Tibial nerve (tissue), 4 donors: ENCODE results near the gene ANGPTL2. TPM values are rescaled to one million over a fixed set of nuclear protein-coding genes. Genes with fewer than 3 reads are reported as not detected.
"Not testable (repeated sequence)": the region's sequence is repeated elsewhere in the genome, so short reads cannot be mapped to it uniquely, and the experiment has no call there.

ENCODE experiments used
- DNase-seq, 2 donors: peaks; one replicate each; pipeline ENCODE4 v3.0.0-alpha.2; 2019; ENCODE audit warnings: low spot score in 2 of 2
- H3K27ac ChIP-seq, 4 donors: fragments of 200-600 bp; sonication (generic) in 3 of 4; one replicate each; pipeline ENCODE4 v1.5.1; 2017 to 2019; ENCODE audit warnings: mild to moderate bottlenecking in 1 of 4
- H3K27me3 ChIP-seq, 2 donors: fragments of 200-600 bp; sonication (generic) in 1 of 2; one replicate each; pipeline versions ENCODE4 v1.5.1 to v1.6.0; 2017 to 2019
- H3K36me3 ChIP-seq, 3 donors: fragments of 200-600 bp; sonication (generic); one replicate each; pipeline ENCODE4 v1.5.1; 2018 to 2019
- H3K4me1 ChIP-seq, 4 donors: fragments of 200-600 bp; sonication (generic) in 3 of 4; one replicate each; pipeline ENCODE4 v1.5.1; 2017 to 2019
- H3K4me3 ChIP-seq, 4 donors: fragments of 200-600 bp; sonication (generic) in 3 of 4; one replicate each; pipeline ENCODE4 v1.5.1; 2017 to 2019; ENCODE audit warnings: mild to moderate bottlenecking in 1 of 4, moderate library complexity in 1 of 4
- H3K9me3 ChIP-seq, 4 donors: fragments of 200-600 bp; sonication (generic) in 3 of 4; one replicate each; pipeline ENCODE4 v1.5.1; 2017 to 2019
- EP300 ChIP-seq, 2 donors: sonication (generic); formaldehyde crosslinking; IDR thresholded peaks; one replicate each; pipeline ENCODE4 v1.6.1; 2017; ENCODE audit warnings: antibody characterized with exemption in 2 of 2, mild to moderate bottlenecking in 1 of 2
- POLR2A ChIP-seq, 2 donors: fragments of 450-650 bp; IDR thresholded peaks; one replicate each; pipeline ENCODE4 v1.6.1; 2017; ENCODE audit warnings: antibody characterized with exemption in 2 of 2, mild to moderate bottlenecking in 2 of 2, moderate library complexity in 2 of 2
- WGBS, 2 donors: methylation state at CpG; one replicate each; pipeline ENCODE4 v1.1.5; 2018; 5-methylcytosine and 5-hydroxymethylcytosine counted together
- total RNA-seq, 4 donors: library from RNA; depleted of rRNA; stranded (reverse); fragments of >200 nt; gene quantifications; one replicate each; pipeline ENCODE4 v1.1.0, GENCODE V29; 2016
- TF ChIP-seq, protein P1 (sequence below), 5 experiments: fragments of 200-600 bp in 3 of 5; fragments of 450-650 bp in 2 of 5; sonication (generic) in 3 of 5; IDR thresholded peaks; one replicate each; pipeline ENCODE4 v1.5.1; 2016 to 2019; ENCODE audit warnings: antibody characterized with exemption in 5 of 5, mild to moderate bottlenecking in 3 of 5, moderate library complexity in 2 of 5

Gene ANGPTL2
- total RNA-seq, 4 donors from 2014 or later = 34.5 to 64.1 (median 47.1) TPM

DNA sequence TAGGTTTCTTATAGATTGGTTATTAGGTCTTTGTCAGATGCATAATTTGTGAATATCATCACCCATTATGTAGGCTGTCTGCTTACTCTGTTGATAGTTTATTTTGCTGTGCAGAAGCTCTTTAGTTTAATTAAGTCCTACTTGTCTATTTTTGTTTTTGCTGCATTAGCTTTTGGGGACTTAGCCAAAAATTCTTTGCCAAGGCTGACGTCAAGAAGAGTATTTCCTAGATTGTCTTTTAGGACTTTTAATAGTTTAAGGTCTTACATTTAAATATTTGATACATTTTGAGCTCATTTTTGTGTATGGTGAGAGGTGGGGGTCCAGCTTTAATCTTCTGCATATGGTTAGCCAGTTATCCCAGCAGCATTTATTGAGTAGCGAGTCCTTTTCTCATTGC lies 24.8 kb upstream of the ANGPTL2 start:
- H3K27me3 ChIP-seq = no peaks in the 10 kb centered on the region
- H3K36me3 ChIP-seq = no peaks in the 10 kb centered on the region
- WGBS, 2 donors = 77 to 84% methylated on average over 2 of the region's 2 CpGs
- no peak overlapping the region for H3K4me3 ChIP-seq
- TF ChIP-seq POLR2A (IDR thresholded peaks at IDR 0.05) (no peak), EP300 (IDR thresholded peaks at IDR 0.05) (no peak)
- TF ChIP-seq, protein P1, sequence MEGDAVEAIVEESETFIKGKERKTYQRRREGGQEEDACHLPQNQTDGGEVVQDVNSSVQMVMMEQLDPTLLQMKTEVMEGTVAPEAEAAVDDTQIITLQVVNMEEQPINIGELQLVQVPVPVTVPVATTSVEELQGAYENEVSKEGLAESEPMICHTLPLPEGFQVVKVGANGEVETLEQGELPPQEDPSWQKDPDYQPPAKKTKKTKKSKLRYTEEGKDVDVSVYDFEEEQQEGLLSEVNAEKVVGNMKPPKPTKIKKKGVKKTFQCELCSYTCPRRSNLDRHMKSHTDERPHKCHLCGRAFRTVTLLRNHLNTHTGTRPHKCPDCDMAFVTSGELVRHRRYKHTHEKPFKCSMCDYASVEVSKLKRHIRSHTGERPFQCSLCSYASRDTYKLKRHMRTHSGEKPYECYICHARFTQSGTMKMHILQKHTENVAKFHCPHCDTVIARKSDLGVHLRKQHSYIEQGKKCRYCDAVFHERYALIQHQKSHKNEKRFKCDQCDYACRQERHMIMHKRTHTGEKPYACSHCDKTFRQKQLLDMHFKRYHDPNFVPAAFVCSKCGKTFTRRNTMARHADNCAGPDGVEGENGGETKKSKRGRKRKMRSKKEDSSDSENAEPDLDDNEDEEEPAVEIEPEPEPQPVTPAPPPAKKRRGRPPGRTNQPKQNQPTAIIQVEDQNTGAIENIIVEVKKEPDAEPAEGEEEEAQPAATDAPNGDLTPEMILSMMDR (IDR thresholded peaks at IDR 0.05) = no peak
- H3K27ac ChIP-seq = no peak overlapping the region
- DNase-seq = no peak
- peaks cover 0 to 7% (median 0%) of the 10 kb centered on the region in 4 donors for H3K4me1 ChIP-seq
- no peaks in the 10 kb centered on the region for H3K9me3 ChIP-seq

DNA sequence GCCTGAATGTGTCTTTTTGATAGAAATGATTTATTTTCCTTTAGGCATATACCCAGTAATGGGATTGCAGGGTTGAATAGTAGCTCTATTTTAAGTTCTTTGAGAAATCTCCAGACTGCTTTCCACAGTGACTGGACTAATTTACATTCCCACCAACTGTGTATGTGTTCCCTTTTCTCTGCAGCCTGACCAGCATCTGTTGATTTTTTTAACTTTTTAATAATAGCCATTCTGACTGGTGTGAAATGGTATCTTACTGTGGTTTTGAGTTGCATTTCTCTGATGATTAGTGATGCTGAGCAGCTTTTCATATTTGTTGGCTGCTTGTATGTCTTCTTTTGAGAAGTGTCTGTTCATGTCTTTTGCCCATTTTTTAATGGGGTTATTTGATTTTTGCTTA lies 24.4 kb upstream of the ANGPTL2 start:
- H3K4me1 ChIP-seq, DNase-seq, H3K27me3 ChIP-seq, H3K36me3 ChIP-seq, H3K9me3 ChIP-seq, H3K27ac ChIP-seq, H3K4me3 ChIP-seq: not testable (repeated sequence)

DNA sequence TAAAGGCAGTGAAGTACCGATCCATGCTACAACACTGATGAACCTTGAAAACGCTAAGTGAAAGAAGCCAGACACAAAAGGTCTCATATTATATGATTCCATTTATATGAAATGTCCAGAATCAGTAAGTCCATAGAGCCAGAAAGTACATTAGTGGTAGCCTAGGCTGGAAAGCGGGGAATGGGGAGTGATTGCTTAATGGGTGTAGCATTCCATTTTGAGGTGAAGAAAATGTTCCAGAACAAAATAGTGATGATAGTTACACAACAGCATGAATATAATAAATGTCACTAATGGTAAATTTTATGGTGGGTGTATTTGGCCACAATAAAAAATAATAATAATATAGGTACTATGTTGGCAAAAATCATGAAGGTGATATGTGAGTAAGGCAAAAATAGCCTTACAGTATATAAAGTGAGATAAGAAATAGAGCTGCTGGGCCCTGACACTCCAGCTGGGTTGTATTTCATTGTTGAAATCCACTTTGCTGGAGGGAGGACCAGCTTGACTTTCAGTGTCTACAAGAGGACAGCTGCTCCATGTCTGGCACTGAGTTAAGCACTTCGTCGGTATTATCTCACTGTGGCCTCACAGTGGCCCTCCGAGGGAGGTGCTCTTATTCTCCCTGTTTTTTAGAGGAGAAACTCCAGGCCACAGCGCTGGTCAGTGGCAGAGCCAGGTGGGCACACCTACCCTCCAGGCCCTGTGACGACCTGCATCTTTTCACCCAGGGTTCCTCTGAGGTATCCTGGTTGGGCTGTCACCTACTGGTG lies 22.4 kb upstream of the ANGPTL2 start:
- TF ChIP-seq, protein P1 (IDR thresholded peaks at IDR 0.05) = no peak
- TF ChIP-seq EP300 (IDR thresholded peaks at IDR 0.05) = peak in 1 of 2 donors; percentile 19
- no peak for TF ChIP-seq POLR2A (IDR thresholded peaks at IDR 0.05)
- H3K9me3 ChIP-seq = no peaks in the 10 kb centered on the region
- H3K36me3 ChIP-seq = no peaks in the 10 kb centered on the region
- no peak overlapping the region for H3K27ac ChIP-seq
- no peak overlapping the region for H3K4me3 ChIP-seq
- 89 to 93% methylated on average over 8 of the region's 8 CpGs for WGBS, 2 donors
- no peak for DNase-seq
- no peaks in the 10 kb centered on the region for H3K27me3 ChIP-seq
- H3K4me1 ChIP-seq = peaks cover 0 to 11% (median 0%) of the 10 kb centered on the region in 4 donors

DNA sequence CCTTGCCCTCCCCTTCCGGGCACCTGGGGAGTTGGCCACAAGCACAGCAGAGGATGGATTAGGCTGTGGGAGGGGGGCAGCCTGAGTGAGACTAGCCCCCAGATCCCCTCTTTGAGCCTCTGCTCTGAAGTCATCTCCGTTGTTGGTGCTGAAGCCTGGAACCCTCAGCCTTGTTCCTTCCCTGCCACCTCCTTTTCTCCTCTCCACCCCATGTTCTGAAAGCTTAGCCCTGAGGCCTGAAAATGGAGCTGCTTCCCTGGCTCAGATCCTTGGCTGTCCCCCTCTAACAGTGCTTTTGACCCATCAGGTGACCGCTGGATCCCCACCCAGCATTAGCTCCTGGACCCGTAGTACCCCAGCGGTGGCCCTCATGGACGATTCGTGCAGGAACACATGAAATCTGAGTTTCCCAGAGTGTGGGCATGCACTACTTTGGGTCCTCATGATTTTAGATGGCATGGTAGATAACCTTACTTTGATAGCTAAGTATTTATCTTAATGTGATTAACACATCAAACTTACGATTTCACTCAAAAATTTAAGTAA lies 21.6 kb upstream of the ANGPTL2 start:
- DNase-seq = no peak
- Histone ChIP-seq H3K9me3 (no peaks in the 10 kb centered on the region), H3K4me1 (peaks cover 0 to 11% (median 0%) of the 10 kb centered on the region in 4 donors), H3K27ac (no peak overlapping the region), H3K4me3 (no peak overlapping the region), H3K27me3 (no peaks in the 10 kb centered on the region), H3K36me3 (no peaks in the 10 kb centered on the region)
- 96% methylated on average over 8 of the region's 8 CpGs for WGBS, 2 donors
- TF ChIP-seq EP300 (IDR thresholded peaks at IDR 0.05) (no peak), POLR2A (IDR thresholded peaks at IDR 0.05) (no peak)
- TF ChIP-seq, protein P1 (IDR thresholded peaks at IDR 0.05) = no peak

DNA sequence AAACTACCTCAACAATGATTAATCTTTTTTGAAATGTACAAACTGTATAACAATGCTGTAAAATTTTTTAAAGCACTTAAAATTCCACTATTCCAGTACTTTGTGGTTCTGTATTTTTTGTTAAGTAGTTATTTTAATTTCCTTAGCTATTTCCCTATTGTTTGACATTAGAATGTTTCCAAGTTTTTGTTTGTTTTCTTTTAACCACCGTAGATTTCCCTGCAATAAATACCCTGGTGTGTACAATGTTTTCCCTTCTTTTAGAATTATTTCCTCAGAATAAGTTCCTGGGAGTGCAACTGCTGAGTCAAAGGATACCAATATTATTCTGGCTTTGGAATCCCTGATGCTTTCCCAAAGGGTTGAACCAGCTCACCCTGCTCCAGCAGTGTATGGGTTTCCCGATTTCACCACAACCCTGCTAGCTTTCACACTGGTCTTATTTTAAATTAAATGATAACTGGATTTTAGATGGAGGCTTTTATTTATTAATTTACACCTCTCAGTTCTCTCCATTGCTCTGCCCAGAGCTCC lies 20.6 kb upstream of the ANGPTL2 start:
- no peaks in the 10 kb centered on the region for H3K9me3 ChIP-seq
- no peak overlapping the region for H3K4me3 ChIP-seq
- WGBS, 2 donors = 40 to 50% methylated on average over 2 of the region's 2 CpGs
- no peak for TF ChIP-seq POLR2A (IDR thresholded peaks at IDR 0.05)
- TF ChIP-seq, protein P1 (IDR thresholded peaks at IDR 0.05) = no peak
- TF ChIP-seq EP300 (IDR thresholded peaks at IDR 0.05) = no peak
- no peak overlapping the region for H3K27ac ChIP-seq
- peaks cover 0 to 11% (median 0%) of the 10 kb centered on the region in 4 donors for H3K4me1 ChIP-seq
- H3K27me3 ChIP-seq = no peaks in the 10 kb centered on the region
- no peak for DNase-seq
- H3K36me3 ChIP-seq = no peaks in the 10 kb centered on the region
